HG03175 (cell line): Measurements from ENCODE around the gene HOOK1.

ENCODE experiments used
- ATAC-seq: cut with Tn5 transposase; IDR thresholded peaks from one replicate; pipeline ENCODE4 v1.9.1; 2021; ENCODE audit warnings: mild to moderate bottlenecking, moderate library complexity; ENCODE audit not compliant: unreplicated experiment

HOOK1 gene

GRCh38 chr1:59814901-59815825, at the start of gene HOOK1:
HOOK1 (plus strand) TSS chr1:59814949; CDS start chr1:59815118, 169 bp downstream.
- peak; percentile 28 for ATAC-seq

- ATAC-seq: no peak
Observed at GRCh38 chr1:59765011-59765730, 49.6 kb upstream of the HOOK1 start.

GRCh38 chr1:59766227-59766855, 48.4 kb upstream of the HOOK1 start:
- ATAC-seq: no peak

GRCh38 chr1:59767119-59767518, 47.6 kb upstream of the HOOK1 start:
- ATAC-seq: no peak

- no peak for ATAC-seq
Observed at GRCh38 chr1:59768792-59769735, 45.7 kb upstream of the HOOK1 start.

GRCh38 chr1:59769736-59770095, 45.0 kb upstream of the HOOK1 start:
- ATAC-seq: no peak

- no peak for ATAC-seq
Observed at GRCh38 chr1:59771361-59771760, 43.4 kb upstream of the HOOK1 start.

GRCh38 chr1:59775480-59775879, 39.3 kb upstream of the HOOK1 start:
- ATAC-seq: no peak

- no peak for ATAC-seq
Observed at GRCh38 chr1:59776960-59777852, 37.5 kb upstream of the HOOK1 start.

- ATAC-seq: no peak
Observed at GRCh38 chr1:59779949-59780348, 34.8 kb upstream of the HOOK1 start.

- ATAC-seq: no peak
Observed at GRCh38 chr1:59788825-59789224, 25.9 kb upstream of the HOOK1 start.

GRCh38 chr1:59798600-59798999, 16.1 kb upstream of the HOOK1 start:
- ATAC-seq: no peak

- no peak for ATAC-seq
Observed at GRCh38 chr1:59803458-59804038, 11.2 kb upstream of the HOOK1 start.

GRCh38 chr1:59804301-59804700, 10.4 kb upstream of the HOOK1 start:
- ATAC-seq: no peak

- ATAC-seq: no peak
Observed at GRCh38 chr1:59805554-59805953, 9.2 kb upstream of the HOOK1 start.

- peak; percentile 98 for ATAC-seq
Observed at GRCh38 chr1:59814180-59814900, 409 bp upstream of the HOOK1 start.

GRCh38 chr1:59815892-59816291, 1.1 kb downstream of the HOOK1 start:
- ATAC-seq: no peak

GRCh38 chr1:59816318-59816878, 1.6 kb downstream of the HOOK1 start:
- ATAC-seq: no peak
